Fibroblast of villous mesenchyme (primary cell): ENCODE data around the gene TNIP1. TPM values are rescaled to one million over a fixed set of nuclear protein-coding genes. Genes with fewer than 3 reads are reported as not detected.

ENCODE experiments used
- DNase-seq: peaks from one replicate; pipeline ENCODE4 v3.0.0-alpha.2; 2010; ENCODE audit warnings: low read depth
- H3K4me3 ChIP-seq: 2 replicates; pipeline ENCODE4 v1.5.1; 2011; ENCODE audit warnings: low read depth, mild to moderate bottlenecking, low read length
- CTCF ChIP-seq: IDR thresholded peaks from 2 replicates; pipeline ENCODE4 v1.5.1; 2012; ENCODE audit warnings: low read depth, mild to moderate bottlenecking, low read length; ENCODE audit not compliant: insufficient read depth
- total RNA-seq: library from RNA; depleted of rRNA; stranded (reverse); fragments of >200 nt; gene quantifications from 2 replicates; pipeline ENCODE4 v1.2.3, GENCODE V29; 2012

Gene TNIP1
- total RNA-seq, 1 donor: 108 TPM

DNA sequence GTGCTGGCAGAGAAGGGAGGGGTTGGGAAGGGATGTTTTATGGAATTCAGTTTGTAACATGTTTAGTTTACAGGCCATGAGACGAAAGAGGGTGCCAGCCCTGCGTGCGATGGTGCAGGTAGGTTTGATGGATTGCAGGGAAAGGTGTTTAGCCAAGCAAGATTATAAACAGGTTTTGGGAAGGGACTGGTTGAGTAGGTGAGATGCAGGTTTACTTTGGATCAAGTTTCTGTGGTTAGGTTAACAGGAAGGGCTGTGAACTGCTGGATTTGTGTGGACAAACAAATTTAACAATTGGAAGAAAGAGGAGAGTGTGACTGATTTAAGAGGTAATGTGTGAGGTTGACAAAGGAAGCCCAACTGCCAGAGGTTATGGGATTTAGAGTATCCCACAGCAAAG, 93.1 kb downstream of the TNIP1 start:
- H3K4me3 ChIP-seq: no peak overlapping the region
- no peak for DNase-seq
- TF ChIP-seq CTCF: no peak

Other genes starting within 250 kb of the TNIP1 start
- gene IRGM, start 234.5 kb downstream of the TNIP1 start, total RNA-seq: 0.32 TPM in 1 of 2 replicates, not detected in the other
- gene ZNF300, start 176.1 kb downstream of the TNIP1 start, total RNA-seq: 5.2 and 6.9 TPM in 2 replicates
- 3.5 and 3.9 TPM in 2 replicates for gene GPX3, start 60.4 kb downstream of the TNIP1 start, total RNA-seq
- 501 and 537 TPM in 2 replicates for gene ANXA6, start 76.7 kb upstream of the TNIP1 start, total RNA-seq
- 3.0 and 3.2 TPM in 2 replicates for gene CCDC69, start 143.1 kb upstream of the TNIP1 start, total RNA-seq
- gene GM2A, start 172.2 kb upstream of the TNIP1 start, total RNA-seq: 18.7 and 28.1 TPM in 2 replicates
- gene SLC36A3, start 222.7 kb upstream of the TNIP1 start, total RNA-seq: not detected in 2 replicates